Adrenal gland (tissue), 12 donors: ENCODE data around the gene ZFHX3. TPM values are rescaled to one million over a fixed set of nuclear protein-coding genes. Genes with fewer than 3 reads are reported as not detected.

Experiments used
- DNase-seq, 7 donors: peaks; one replicate each; pipeline ENCODE4 v3.0.0-alpha.2; 2019 to 2020
- H3K27ac ChIP-seq, 5 donors: fragments of 200-600 bp; sonication (generic) in 4 of 5; 1 replicate in 3 of 5; 2 replicates in 2 of 5; pipeline versions ENCODE4 v1.5.1 to v1.8.0; 2016 to 2020; ENCODE audit warnings: mild to moderate bottlenecking in 1 of 5
- H3K27me3 ChIP-seq: fragments of 200-600 bp; 2 replicates; pipeline ENCODE4 v1.8.0; 2021
- H3K36me3 ChIP-seq, 2 donors: fragments of 200-600 bp; replicated peaks in 1 of 2; 1 replicate in 1 of 2; 2 replicates in 1 of 2; pipeline versions ENCODE4 v1.5.1 to v1.8.0; 2018 to 2022
- H3K4me1 ChIP-seq, 2 donors: fragments of 200-600 bp; replicated peaks in 1 of 2; 1 replicate in 1 of 2; 2 replicates in 1 of 2; pipeline versions ENCODE4 v1.5.1 to v1.8.0; 2018 to 2021
- H3K4me3 ChIP-seq, 4 donors: fragments of 200-600 bp; sonication (generic) in 3 of 4; one replicate each; pipeline ENCODE4 v1.5.1; 2016 to 2018
- H3K9me3 ChIP-seq, 3 donors: fragments of 200-600 bp; sonication (generic) in 1 of 3; replicated peaks in 1 of 3; 1 replicate in 2 of 3; 2 replicates in 1 of 3; pipeline versions ENCODE4 v1.5.1 to v1.8.0; 2016 to 2021
- CTCF ChIP-seq, 6 experiments: fragments of 450-650 bp in 4 of 6; fragments of 200-600 bp in 2 of 6; sonication (generic) in 1 of 6; IDR thresholded peaks; 1 replicate in 5 of 6; 2 replicates in 1 of 6; pipeline versions ENCODE4 v1.5.1 to v1.8.0; 2016 to 2021; ENCODE audit warnings: antibody characterized with exemption in 6 of 6, mild to moderate bottlenecking in 2 of 6, moderate library complexity in 1 of 6
- POLR2A ChIP-seq, 2 donors: fragments of 450-650 bp; IDR thresholded peaks; one replicate each; pipeline ENCODE4 v1.6.1; 2017; ENCODE audit warnings: antibody characterized with exemption in 2 of 2, mild to moderate bottlenecking in 2 of 2, moderate library complexity in 1 of 2
- WGBS, 4 donors: extraction: QIAGEN DNeasy Blood & Tissue Kit in 2 of 4; methylation state at CpG; one replicate each; pipeline versions ENCODE4 v1.1.5 to v1.1.7; 2013 to 2017; 5-methylcytosine and 5-hydroxymethylcytosine counted together
- intact Hi-C, 2 donors: fragments of 100-400 bp; cut with DNase I; formaldehyde crosslinking; loops; one replicate each; pipeline versions ENCODE4 v1.14.1 to v1.15.0; 2022 to 2023
- polyA plus RNA-seq, 3 donors: library from polyadenylated mRNA; stranded (reverse); fragments of 200-250 nt in 2 of 3; fragments of 350-450 nt in 1 of 3; fragmentation: Illumina TruSeq in 1 of 3; extraction: RNeasy Lipid Tissue Mini Kit (QIAGEN cat#74804) in 1 of 3; gene quantifications; one replicate each; pipeline ENCODE4 v1.2.3, GENCODE V29; 2013 to 2014
- total RNA-seq, 9 donors: library from RNA; depleted of rRNA in 4 of 9; stranded (reverse); fragments of >200 nt in 4 of 9; fragments of 120-200 nt in 1 of 9; fragmentation: NEBNext Ultra II Directional in 1 of 9; extraction: Animal tissue kit (Norgen Biotek cat#: 25700) in 1 of 9; gene quantifications; one replicate each; pipeline versions ENCODE4 v1.1.0 to v1.2.4, GENCODE V29; 2013 to 2023
- donor health status: healthy with polysubstance abuse.
- donor health status: Bipolar disorder and iron deficiency.
- donor health status: DM: yes; HTN: yes; CAD: no.
- donor health status: DM: no; HTN: no; CAD: no.
- donor health status: DM: no; HTN: no; CAD: no.
- donor health status: DM: yes; HTN: yes; CAD: no.

Gene ZFHX3
- total and polyA plus RNA-seq, 12 donors = 2.4 to 31.6 (median 19.3) TPM

- no peak for DNase-seq
- no peak overlapping the region for H3K27ac ChIP-seq
- no peak for TF ChIP-seq POLR2A (IDR thresholded peaks at IDR 0.05)
- TF ChIP-seq CTCF (IDR thresholded peaks at IDR 0.05) = no peak
- WGBS, 4 donors = 52 to 67% (median 64%) methylated on average over 3 of the region's 3 CpGs
- peaks cover 0 to 14% of the 10 kb centered on the region in 2 donors for H3K36me3 ChIP-seq
- no peaks in the 10 kb centered on the region for H3K27me3 ChIP-seq
- H3K4me1 ChIP-seq = peaks cover 0 to 6% of the 10 kb centered on the region in 2 donors
- no peak overlapping the region for H3K4me3 ChIP-seq
- no peaks in the 10 kb centered on the region for H3K9me3 ChIP-seq
- intact Hi-C loops = no loop called here
These were observed 235.3 kb downstream of the ZFHX3 start for GRCh38 chr16:72812672-72813071.

DNA sequence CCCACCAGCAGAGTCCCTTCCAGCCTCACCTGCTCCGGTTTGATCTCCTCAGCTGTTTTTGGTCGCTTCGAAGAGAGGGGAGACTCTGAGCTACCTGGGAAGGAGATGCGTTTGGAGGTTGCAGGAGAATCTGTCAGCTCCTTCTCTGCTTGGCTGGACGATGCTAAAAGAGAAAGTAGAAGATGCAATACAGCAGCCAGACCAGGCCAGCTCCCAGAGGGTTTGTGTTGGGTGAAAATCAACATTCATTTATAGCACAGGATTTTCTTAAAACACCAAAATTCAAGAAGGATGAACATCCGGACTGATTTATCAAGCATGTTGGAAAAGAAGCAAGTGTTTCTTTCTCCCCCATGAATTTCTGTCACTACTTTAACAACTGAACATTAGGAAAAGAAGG, 236.1 kb downstream of the ZFHX3 start:
- H3K4me3 ChIP-seq = no peak overlapping the region
- H3K9me3 ChIP-seq = no peaks in the 10 kb centered on the region
- H3K27ac ChIP-seq = peak overlapping the region in 1 of 5 donors; percentile 24
- DNase-seq = no peak
- 89 to 92% (median 91%) methylated on average over 6 of the region's 6 CpGs for WGBS, 4 donors
- TF ChIP-seq POLR2A (IDR thresholded peaks at IDR 0.05) = no peak
- no peak for TF ChIP-seq CTCF (IDR thresholded peaks at IDR 0.05)
- intact Hi-C loops = no loop called here
- no peaks in the 10 kb centered on the region for H3K27me3 ChIP-seq
- peaks cover 0 to 6% of the 10 kb centered on the region in 2 donors for H3K4me1 ChIP-seq
- H3K36me3 ChIP-seq = peaks cover 0 to 14% of the 10 kb centered on the region in 2 donors

DNA sequence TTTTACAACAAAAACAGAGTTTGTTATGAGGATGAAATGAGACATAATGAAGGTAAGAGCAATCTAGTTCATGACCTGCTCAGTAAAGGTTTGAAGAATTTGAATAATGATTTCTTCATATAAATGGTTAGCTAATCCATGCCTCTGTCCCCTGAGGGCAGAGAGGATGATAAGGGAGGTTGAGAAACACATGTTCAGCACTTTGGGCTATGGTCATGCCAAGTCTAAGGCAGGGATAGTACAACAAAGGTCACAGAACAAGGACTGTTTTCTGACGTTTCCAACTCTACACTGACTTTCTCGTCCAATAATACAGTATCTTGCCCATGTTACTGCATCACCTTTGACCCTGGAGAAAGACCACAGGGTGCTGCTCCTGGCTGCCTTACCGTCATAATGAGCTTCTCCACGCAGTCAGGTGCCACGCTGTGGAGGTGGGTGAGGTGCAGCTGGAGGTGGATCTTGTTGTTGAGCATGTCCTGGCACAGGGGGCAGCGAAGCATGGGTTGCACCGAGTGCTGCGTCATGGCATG, 236.7 kb downstream of the ZFHX3 start:
- no peaks in the 10 kb centered on the region for H3K9me3 ChIP-seq
- no peaks in the 10 kb centered on the region for H3K27me3 ChIP-seq
- H3K4me1 ChIP-seq = peaks cover 0 to 6% of the 10 kb centered on the region in 2 donors
- peak in 1 of 7 donors; percentile 34 for DNase-seq
- peak overlapping the region in 1 of 5 donors; percentile 24 for H3K27ac ChIP-seq
- 83 to 85% (median 84%) methylated on average over 8 of the region's 8 CpGs for whole genome bisulfite sequencing, 4 donors
- H3K4me3 ChIP-seq = no peak overlapping the region
- TF ChIP-seq POLR2A (IDR thresholded peaks at IDR 0.05) = no peak
- no peak for TF ChIP-seq CTCF (IDR thresholded peaks at IDR 0.05)
- peaks cover 0 to 14% of the 10 kb centered on the region in 2 donors for H3K36me3 ChIP-seq
- intact Hi-C loops = no loop called here

DNA sequence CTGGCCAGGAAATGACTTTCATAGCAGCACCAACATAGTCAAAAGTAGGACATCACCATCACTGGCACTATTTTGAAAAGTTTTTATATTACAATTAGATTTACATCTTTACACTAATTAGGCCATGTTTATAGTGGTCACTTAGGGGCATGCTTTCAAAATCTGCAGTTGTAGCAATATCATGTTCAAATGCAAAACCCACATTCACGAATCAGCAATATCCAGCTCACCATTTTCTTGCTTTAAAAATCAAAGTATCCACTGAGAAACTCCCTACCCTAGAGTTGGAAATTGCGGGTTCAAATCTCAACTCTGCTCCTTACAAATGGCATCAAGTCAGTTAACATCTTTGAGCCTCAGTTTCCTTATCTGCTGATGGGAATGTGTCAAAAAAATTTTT, 237.4 kb downstream of the ZFHX3 start:
- Histone ChIP-seq H3K27ac (no peak overlapping the region), H3K4me3 (no peak overlapping the region), H3K9me3 (no peaks in the 10 kb centered on the region), H3K27me3 (no peaks in the 10 kb centered on the region), H3K4me1 (peaks cover 0 to 6% of the 10 kb centered on the region in 2 donors), H3K36me3 (peaks cover 0 to 14% of the 10 kb centered on the region in 2 donors)
- intact Hi-C loops = no loop called here
- DNase-seq = no peak
- WGBS, 4 donors = 94 to 100% (median 97%) methylated on average over 2 of the region's 2 CpGs
- TF ChIP-seq CTCF (IDR thresholded peaks at IDR 0.05) = no peak
